A549 treated with ZK216348 at 1 μM for 4 hours (cell line): ENCODE measurements around the gene OR4K17. TPM values are rescaled to one million over a fixed set of nuclear protein-coding genes. Genes with fewer than 3 reads are reported as not detected.

ENCODE experiments used
- total RNA-seq: library from RNA; stranded (reverse); fragments of 200-300 nt; extraction: Qiagen RNA extraction; gene quantifications from 5 replicates; pipeline ENCODE4 v1.2.3, GENCODE V29; 2022; ENCODE audit warnings: low read depth

The OR4K17 gene
- total RNA-seq = not detected in 5 replicates

GRCh38 chr14:20110438-20110837, at the start of gene OR4K17:
OR4K17 (plus strand) TSS chr14:20110739; CDS start chr14:20117500, 6,761 bp downstream.

GRCh38 chr14:20138520-20138919, 28.0 kb downstream of the OR4K17 start, which contains the start of gene OR4N5:
OR4N5 (plus strand) TSS chr14:20138820; CDS start chr14:20143736, 4,916 bp downstream.

Other genes starting within 250 kb of the OR4K17 start
- gene OR4K2, start 235.6 kb upstream of the OR4K17 start, total RNA-seq = not detected in 5 replicates
- gene OR4K5, start 190.1 kb upstream of the OR4K17 start, total RNA-seq = not detected in 5 replicates
- gene OR4K1, start 179.8 kb upstream of the OR4K17 start, total RNA-seq = not detected in 5 replicates
- gene OR4K15, start 135.1 kb upstream of the OR4K17 start, total RNA-seq = not detected in 5 replicates
- gene OR4Q2, start 108.6 kb upstream of the OR4K17 start, total RNA-seq = not detected in 5 replicates
- gene OR4K14, start 91.4 kb upstream of the OR4K17 start, total RNA-seq = not detected in 5 replicates
- gene OR4K13, start 74.7 kb upstream of the OR4K17 start, total RNA-seq = not detected in 5 replicates
- not detected in 5 replicates for gene OR4L1, start 50.7 kb upstream of the OR4K17 start, total RNA-seq
- gene OR4N5, start 28.1 kb downstream of the OR4K17 start, total RNA-seq = not detected in 5 replicates
- gene OR11G2, start 80.2 kb downstream of the OR4K17 start, total RNA-seq = not detected in 5 replicates
- not detected in 5 replicates for gene OR11H6, start 113.0 kb downstream of the OR4K17 start, total RNA-seq
- gene OR11H7, start 118.2 kb downstream of the OR4K17 start, total RNA-seq = not detected in 5 replicates
- gene OR11H4, start 128.5 kb downstream of the OR4K17 start, total RNA-seq = not detected in 5 replicates
- gene TTC5, start 195.2 kb downstream of the OR4K17 start, total RNA-seq = 19.3 to 28.8 TPM (median 20.3 TPM) in 5 replicates
- 36.5 to 60.3 TPM (median 39.8 TPM) in 5 replicates for gene CCNB1IP1, start 222.5 kb downstream of the OR4K17 start, total RNA-seq
- gene PARP2, start 232.9 kb downstream of the OR4K17 start, total RNA-seq = 19.6 to 28.9 TPM (median 20.4 TPM) in 5 replicates